Adrenal gland (tissue), 5 donors: Measurements from ENCODE around the gene TCP11.

Experiments used
- POLR2A ChIP-seq, 2 donors: fragments of 450-650 bp; IDR thresholded peaks; one replicate each; pipeline ENCODE4 v1.6.1; 2017; ENCODE audit warnings: antibody characterized with exemption in 2 of 2, mild to moderate bottlenecking in 2 of 2, moderate library complexity in 1 of 2
- TF ChIP-seq, protein P1 (sequence below), 6 experiments: fragments of 450-650 bp in 4 of 6; fragments of 200-600 bp in 2 of 6; sonication (generic) in 1 of 6; IDR thresholded peaks; 1 replicate in 5 of 6; 2 replicates in 1 of 6; pipeline versions ENCODE4 v1.5.1 to v1.8.0; 2016 to 2021; ENCODE audit warnings: antibody characterized with exemption in 6 of 6, mild to moderate bottlenecking in 2 of 6, moderate library complexity in 1 of 6
- donor health status: DM: no; HTN: no; CAD: no.

DNA sequence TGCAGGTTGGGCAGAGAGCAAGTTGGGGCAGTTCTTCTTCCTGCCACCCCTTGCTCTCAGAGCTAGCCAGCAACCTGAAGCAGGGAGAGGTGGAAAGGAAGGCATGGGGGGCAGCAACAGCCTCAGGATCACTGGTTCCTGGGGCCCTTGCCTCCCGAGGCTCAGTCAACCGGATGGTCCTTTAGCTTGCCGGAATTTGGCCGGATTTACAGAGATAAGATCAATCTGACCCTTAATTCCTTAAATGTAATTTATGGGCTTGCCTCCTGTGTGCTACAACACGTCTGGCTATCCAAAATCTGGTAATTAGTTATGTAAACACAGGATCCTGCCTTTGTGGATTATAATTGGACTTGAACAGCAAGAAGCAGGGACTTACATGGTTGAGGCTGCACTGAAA, 19.5 kb upstream of the TCP11 start:
- TF ChIP-seq, protein P1, sequence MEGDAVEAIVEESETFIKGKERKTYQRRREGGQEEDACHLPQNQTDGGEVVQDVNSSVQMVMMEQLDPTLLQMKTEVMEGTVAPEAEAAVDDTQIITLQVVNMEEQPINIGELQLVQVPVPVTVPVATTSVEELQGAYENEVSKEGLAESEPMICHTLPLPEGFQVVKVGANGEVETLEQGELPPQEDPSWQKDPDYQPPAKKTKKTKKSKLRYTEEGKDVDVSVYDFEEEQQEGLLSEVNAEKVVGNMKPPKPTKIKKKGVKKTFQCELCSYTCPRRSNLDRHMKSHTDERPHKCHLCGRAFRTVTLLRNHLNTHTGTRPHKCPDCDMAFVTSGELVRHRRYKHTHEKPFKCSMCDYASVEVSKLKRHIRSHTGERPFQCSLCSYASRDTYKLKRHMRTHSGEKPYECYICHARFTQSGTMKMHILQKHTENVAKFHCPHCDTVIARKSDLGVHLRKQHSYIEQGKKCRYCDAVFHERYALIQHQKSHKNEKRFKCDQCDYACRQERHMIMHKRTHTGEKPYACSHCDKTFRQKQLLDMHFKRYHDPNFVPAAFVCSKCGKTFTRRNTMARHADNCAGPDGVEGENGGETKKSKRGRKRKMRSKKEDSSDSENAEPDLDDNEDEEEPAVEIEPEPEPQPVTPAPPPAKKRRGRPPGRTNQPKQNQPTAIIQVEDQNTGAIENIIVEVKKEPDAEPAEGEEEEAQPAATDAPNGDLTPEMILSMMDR (IDR thresholded peaks at IDR 0.05) = no peak
- no peak for TF ChIP-seq POLR2A (IDR thresholded peaks at IDR 0.05)
